TTC549 (cell line): Measurements from ENCODE around the gene RAC3.

Source experiments
- FAIRE-seq: peaks from 2 replicates; lab custom pipeline; 2012; peaks lifted over from hg19 to GRCh38; lab: Jason Lieb, UNC

RAC3 gene

GRCh38 chr17:82045936-82046484 is 14.5 kb downstream of the RAC3 start:
- FAIRE-seq = no peak

- no peak for FAIRE-seq
Measured at GRCh38 chr17:82046903-82047302, 15.4 kb downstream of the RAC3 start.

- FAIRE-seq = no peak
Measured at GRCh38 chr17:82047379-82047778, 15.9 kb downstream of the RAC3 start.

- no peak for FAIRE-seq
Measured at GRCh38 chr17:82047914-82048570, 16.6 kb downstream of the RAC3 start.

GRCh38 chr17:82048571-82048971 is 17.1 kb downstream of the RAC3 start:
- no peak for FAIRE-seq

- no peak for FAIRE-seq
Measured at GRCh38 chr17:82049106-82049505, 17.6 kb downstream of the RAC3 start.

GRCh38 chr17:82049521-82049971 is 18.1 kb downstream of the RAC3 start:
- no peak for FAIRE-seq

- FAIRE-seq = no peak
Measured at GRCh38 chr17:82050152-82050760, 18.8 kb downstream of the RAC3 start.

- FAIRE-seq = no peak
Measured at GRCh38 chr17:82050761-82051641, 19.5 kb downstream of the RAC3 start.

- no peak for FAIRE-seq
Measured at GRCh38 chr17:82051776-82052637, 20.5 kb downstream of the RAC3 start, which contains the start of the genes GPS1 and RFNG. Gene GPS1 (plus strand): TSS chr17:82051898. CDS start chr17:82051932, 34 bp downstream. Gene RFNG (minus strand): TSS chr17:82051811. CDS start chr17:82051766, 45 bp downstream.

- FAIRE-seq = no peak
Measured at GRCh38 chr17:82052638-82053059, 21.2 kb downstream of the RAC3 start.

- FAIRE-seq = no peak
Measured at GRCh38 chr17:82053130-82053529, 21.7 kb downstream of the RAC3 start.

- no peak for FAIRE-seq
Measured at GRCh38 chr17:82053556-82054263, 22.2 kb downstream of the RAC3 start.

- no peak for FAIRE-seq
Measured at GRCh38 chr17:82054351-82055022, 23.0 kb downstream of the RAC3 start.

GRCh38 chr17:82055023-82055964 is 23.8 kb downstream of the RAC3 start:
- no peak for FAIRE-seq

- FAIRE-seq = no peak
Measured at GRCh38 chr17:82055965-82056728, 24.7 kb downstream of the RAC3 start.

- FAIRE-seq = no peak
Measured at GRCh38 chr17:82056729-82057621, 25.5 kb downstream of the RAC3 start.
